Measurements from ENCODE around the gene L3MBTL4.
"Not testable (repeated sequence)": the region's sequence is repeated elsewhere in the genome, so short reads cannot be mapped to it uniquely, and the experiment has no call there.

L3MBTL4 gene

GRCh38 chr18:6086731-6087130, 328.0 kb downstream of the L3MBTL4 start:
- no peak for DNase-seq

GRCh38 chr18:6079406-6079805, 335.3 kb downstream of the L3MBTL4 start:
- DNase-seq: no peak

- no peak for DNase-seq
Observed at GRCh38 chr18:6078877-6079276, 335.8 kb downstream of the L3MBTL4 start.

GRCh38 chr18:6072423-6072822, 342.3 kb downstream of the L3MBTL4 start:
- not testable (repeated sequence) for DNase-seq

GRCh38 chr18:6069539-6069938, 345.2 kb downstream of the L3MBTL4 start:
- no peak for DNase-seq

- DNase-seq: no peak
Observed at GRCh38 chr18:6069103-6069502, 345.6 kb downstream of the L3MBTL4 start.

GRCh38 chr18:6060149-6060548, 354.6 kb downstream of the L3MBTL4 start:
- DNase-seq: no peak

- DNase-seq: no peak
Observed at GRCh38 chr18:6059551-6059950, 355.2 kb downstream of the L3MBTL4 start.

- no peak for DNase-seq
Observed at GRCh38 chr18:6058941-6059340, 355.8 kb downstream of the L3MBTL4 start.

GRCh38 chr18:6057604-6058003, 357.1 kb downstream of the L3MBTL4 start:
- DNase-seq: no peak

GRCh38 chr18:6056171-6056910, 358.4 kb downstream of the L3MBTL4 start:
- no peak for DNase-seq

- no peak for DNase-seq
Observed at GRCh38 chr18:6055711-6056110, 359.0 kb downstream of the L3MBTL4 start.

GRCh38 chr18:6054256-6054842, 360.4 kb downstream of the L3MBTL4 start:
- no peak for DNase-seq

- DNase-seq: no peak
Observed at GRCh38 chr18:6052449-6052913, 362.2 kb downstream of the L3MBTL4 start.

GRCh38 chr18:6047596-6047995, 367.1 kb downstream of the L3MBTL4 start:
- DNase-seq: not testable (repeated sequence)

GRCh38 chr18:6044773-6045172, 369.9 kb downstream of the L3MBTL4 start:
- DNase-seq: no peak

GRCh38 chr18:6044319-6044718, 370.4 kb downstream of the L3MBTL4 start:
- no peak for DNase-seq

- DNase-seq: no peak
Observed at GRCh38 chr18:6039055-6039454, 375.7 kb downstream of the L3MBTL4 start.

GRCh38 chr18:6031442-6031841, 383.3 kb downstream of the L3MBTL4 start:
- DNase-seq: no peak

- DNase-seq: no peak
Observed at GRCh38 chr18:6031002-6031401, 383.7 kb downstream of the L3MBTL4 start.

GRCh38 chr18:6024745-6025248, 389.9 kb downstream of the L3MBTL4 start:
- DNase-seq: no peak

GRCh38 chr18:6023551-6023950, 391.2 kb downstream of the L3MBTL4 start:
- DNase-seq: no peak

GRCh38 chr18:6022845-6023244, 391.9 kb downstream of the L3MBTL4 start:
- DNase-seq: no peak

- DNase-seq: no peak
Observed at GRCh38 chr18:6022074-6022444, 392.7 kb downstream of the L3MBTL4 start.

Measured in CD4-positive, alpha-beta T cell treated with Interleukin-1 beta for 1 hour (primary cell).